Body of pancreas (tissue), 4 donors: Measurements from ENCODE around the gene PLA2G7.

ENCODE experiments used
- CTCF ChIP-seq, 7 experiments: fragments of 450-650 bp in 4 of 7; fragments of 200-600 bp in 3 of 7; sonication (generic) in 3 of 7; IDR thresholded peaks; one replicate each; pipeline ENCODE4 v1.5.1; 2016 to 2019; ENCODE audit warnings: antibody characterized with exemption in 7 of 7
- POLR2A ChIP-seq, 3 donors: fragments of 450-650 bp; IDR thresholded peaks; one replicate each; pipeline ENCODE4 v1.6.1; 2016; ENCODE audit warnings: antibody characterized with exemption in 3 of 3, mild to moderate bottlenecking in 2 of 3

GRCh38 chr6:46764961-46765360 is 29.8 kb upstream of the PLA2G7 start:
- TF ChIP-seq CTCF (IDR thresholded peaks at IDR 0.05) = no peak
- TF ChIP-seq POLR2A (IDR thresholded peaks at IDR 0.05) = no peak
